ENCODE results near the gene BTN3A1. TPM values are rescaled to one million over a fixed set of nuclear protein-coding genes. Genes with fewer than 3 reads are reported as not detected.
"Not testable (repeated sequence)": the region's sequence is repeated elsewhere in the genome, so short reads cannot be mapped to it uniquely, and the experiment has no call there.

Gene BTN3A1
- polyA plus RNA-seq, 1 donor from 2014 or later, result 38.2 TPM

DNA sequence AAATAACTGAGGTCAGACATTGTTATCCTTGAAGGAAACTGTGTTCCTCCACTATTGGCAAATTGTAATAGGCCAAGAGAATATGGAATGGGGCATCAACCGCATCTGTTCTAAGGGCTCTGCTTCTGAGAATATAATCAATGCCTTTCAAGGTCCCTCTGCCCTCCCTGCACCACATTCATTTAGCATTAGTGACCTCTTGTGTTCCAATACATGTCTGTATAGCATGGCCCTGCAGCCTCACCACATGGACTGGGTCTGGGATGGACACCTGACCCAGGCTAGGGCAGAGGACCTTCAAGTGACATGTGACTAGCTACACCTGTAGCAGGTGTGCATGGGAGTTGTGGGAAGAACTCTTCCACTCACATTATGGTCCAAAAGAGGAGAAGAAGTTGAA is 14.2 kb downstream of the BTN3A1 start:
- Histone ChIP-seq H2AFZ (ENCODE audit: low read depth, low read length) (no peak overlapping the region), H3K9ac (ENCODE audit: low read length) (no peak overlapping the region), H3F3A (ENCODE audit: insufficient read depth, low read length, poor library complexity, severe bottlenecking) (no peaks in the 10 kb centered on the region), H4K20me1 (ENCODE audit: insufficient read depth) (no peaks in the 10 kb centered on the region), H3K36me3 (ENCODE audit: insufficient read depth, low read length) (no peaks in the 10 kb centered on the region), H3K79me2 (replicated peaks; ENCODE audit: insufficient read depth, low read length) (no peaks in the 10 kb centered on the region), H3K27me3 (ENCODE audit: insufficient read depth, low read depth, low read length) (no peaks in the 10 kb centered on the region), H3K9me3 (ENCODE audit: low read length) (no peaks in the 10 kb centered on the region), H3K4me3 (ENCODE audit: low read length) (no peak overlapping the region), H3K9me2 (ENCODE audit: insufficient read depth, low read length) (no peaks in the 10 kb centered on the region), H3K4me2 (ENCODE audit: low read length) (no peak overlapping the region), H3K27ac (ENCODE audit: low read length) (no peak overlapping the region)
- TF ChIP-seq POLR2AphosphoS5 (IDR thresholded peaks at IDR 0.05) (no peak), MXI1 (conservative IDR thresholded peaks at IDR 0.05; ENCODE audit: poor library complexity, severe bottlenecking) (no peak), EZH2 (IDR thresholded peaks at IDR 0.05; ENCODE audit: borderline replicate concordance, insufficient read depth, low read length, poor library complexity, severe bottlenecking) (no peak), SMC3 (conservative IDR thresholded peaks at IDR 0.05; ENCODE audit: poor library complexity) (no peak), REST (IDR thresholded peaks at IDR 0.05; ENCODE audit: borderline replicate concordance) (no peak), CTCF (IDR thresholded peaks at IDR 0.05; ENCODE audit: poor library complexity, severe bottlenecking) (no peak), RAD21 (conservative IDR thresholded peaks at IDR 0.05) (no peak), TAF1 (IDR thresholded peaks at IDR 0.05; ENCODE audit: low read depth) (no peak), EP300 (conservative IDR thresholded peaks at IDR 0.05; ENCODE audit: poor library complexity, severe bottlenecking) (no peak)

DNA sequence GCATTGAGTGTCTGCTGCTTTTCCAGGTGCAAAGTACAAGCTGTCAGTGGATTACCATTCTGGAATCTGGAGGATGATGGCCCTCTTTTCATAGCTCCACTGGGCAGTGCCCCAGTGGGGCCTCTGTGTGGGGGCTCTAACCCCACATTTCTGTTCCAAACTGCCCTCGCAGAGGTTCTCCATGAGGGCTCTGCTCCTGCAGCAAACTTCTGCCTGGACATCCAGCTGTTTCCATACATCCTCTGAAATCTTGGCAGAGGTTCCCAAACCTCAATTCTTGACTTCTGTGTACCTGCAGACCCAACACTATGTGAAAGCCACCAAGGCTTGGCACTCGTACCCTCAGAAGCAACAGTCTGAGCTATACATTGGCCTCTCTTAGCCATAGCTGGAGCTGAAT is 16.0 kb downstream of the BTN3A1 start:
- not testable (repeated sequence) for H3F3A ChIP-seq (ENCODE audit: insufficient read depth, low read length, poor library complexity, severe bottlenecking); H3K36me3 ChIP-seq (ENCODE audit: insufficient read depth, low read length); H3K9me2 ChIP-seq (ENCODE audit: insufficient read depth, low read length); H3K79me2 ChIP-seq (replicated peaks; ENCODE audit: insufficient read depth, low read length); H4K20me1 ChIP-seq (ENCODE audit: insufficient read depth); H3K4me3 ChIP-seq (ENCODE audit: low read length); H3K4me2 ChIP-seq (ENCODE audit: low read length); H3K27ac ChIP-seq (ENCODE audit: low read length); H3K9ac ChIP-seq (ENCODE audit: low read length); H3K9me3 ChIP-seq (ENCODE audit: low read length); H2AFZ ChIP-seq (ENCODE audit: low read depth, low read length); H3K27me3 ChIP-seq (ENCODE audit: insufficient read depth, low read depth, low read length)

- H3K79me2 ChIP-seq (replicated peaks; ENCODE audit: insufficient read depth, low read length); H3K36me3 ChIP-seq (ENCODE audit: insufficient read depth, low read length); H3K4me3 ChIP-seq (ENCODE audit: low read length); H3K9me3 ChIP-seq (ENCODE audit: low read length); H3K9ac ChIP-seq (ENCODE audit: low read length); H4K20me1 ChIP-seq (ENCODE audit: insufficient read depth); H3K4me2 ChIP-seq (ENCODE audit: low read length); H3K27ac ChIP-seq (ENCODE audit: low read length); H3K27me3 ChIP-seq (ENCODE audit: insufficient read depth, low read depth, low read length); H2AFZ ChIP-seq (ENCODE audit: low read depth, low read length); H3K9me2 ChIP-seq (ENCODE audit: insufficient read depth, low read length); H3F3A ChIP-seq (ENCODE audit: insufficient read depth, low read length, poor library complexity, severe bottlenecking): not testable (repeated sequence)
Observed at GRCh38 chr6:26418795-26419194, 16.7 kb downstream of the BTN3A1 start.

Data from neural cell (in vitro differentiated cells).